H1 (cell line): Measurements from ENCODE around the gene KDM8. TPM values are rescaled to one million over a fixed set of nuclear protein-coding genes. Genes with fewer than 3 reads are reported as not detected.

Experiments
- ASH2L ChIP-seq: fragments of 200-600, 300-600 bp; sonication (generic); IDR thresholded peaks from one replicate; pipeline ENCODE4 v1.7.1; 2017; ENCODE audit warnings: low read length
- JUN ChIP-seq: IDR thresholded peaks from 2 replicates; pipeline ENCODE4 v1.6.1; 2011; ENCODE audit warnings: low read depth, mild to moderate bottlenecking, improper control_type of control experiment, low read length
- MAX ChIP-seq: IDR thresholded peaks from 2 replicates; pipeline ENCODE4 v1.6.1; 2012; ENCODE audit warnings: inconsistent platforms
- RXRA ChIP-seq: IDR thresholded peaks from 2 replicates; pipeline ENCODE4 v1.6.1; 2011; ENCODE audit warnings: low read depth, mild to moderate bottlenecking, low read length, moderate library complexity; ENCODE audit not compliant: insufficient read depth
- SIRT6 ChIP-seq: IDR thresholded peaks from one replicate; pipeline ENCODE4 v1.7.1; 2012; ENCODE audit warnings: low read length, inconsistent platforms
- SP2 ChIP-seq: IDR thresholded peaks from 2 replicates; pipeline ENCODE4 v1.6.1; 2012; ENCODE audit warnings: mild to moderate bottlenecking, low read length, inconsistent platforms
- polyA plus RNA-seq, 7 experiments: library from polyadenylated mRNA; depleted of rRNA in 3 of 7; stranded (reverse) in 5 of 7; unstranded in 2 of 7; fragments of >200 nt in 5 of 7; fragments of 200-250 nt in 2 of 7; gene quantifications; 1 replicate in 5 of 7; 2 replicates in 1 of 7; 4 replicates in 1 of 7; pipeline versions ENCODE4 v1.2.1 to v1.2.3, GENCODE V29; 2011 to 2013; ENCODE audit warnings: missing spikeins in 2 of 7, mixed read lengths in 2 of 7
- total RNA-seq: library from RNA; stranded (reverse); fragmentation: NEBNext Ultra II Directional; extraction: Animal tissue kit (Norgen Biotek cat#: 25700); gene quantifications from 2 replicates; pipeline ENCODE4 v1.2.1, GENCODE V29; 2021

KDM8 gene
- total and polyA plus RNA-seq, 2 of the 8 experiments (the other 6 are each of a cell fraction or from before 2014, with no cell fraction given): 10.3 to 12.8 TPM

- TF ChIP-seq MAX: no peak
- TF ChIP-seq SIRT6: no peak
- TF ChIP-seq RXRA: no peak
- no peak for TF ChIP-seq ASH2L
- TF ChIP-seq JUN: no peak
- no peak for TF ChIP-seq SP2
Observed at GRCh38 chr16:27224741-27225300, 21.5 kb downstream of the KDM8 start (continued).
